Parathyroid adenoma (tissue), 2 donors: ENCODE data around the gene RNF126.

ENCODE experiments used
- H2AFZ ChIP-seq: fragments of 300-600 bp; sonication (generic); one replicate; pipeline ENCODE4 v1.7.0; 2017; ENCODE audit warnings: antibody characterized with exemption, mild to moderate bottlenecking
- H3K27ac ChIP-seq: fragments of 300-600 bp; sonication (generic); one replicate; pipeline ENCODE4 v1.7.0; 2017
- H3K27me3 ChIP-seq: fragments of 300-600 bp; sonication (generic); one replicate; pipeline ENCODE4 v1.7.0; 2017; ENCODE audit warnings: low read length; ENCODE audit not compliant: control insufficient read depth, insufficient read depth
- H3K36me3 ChIP-seq: fragments of 300-600 bp; sonication (generic); one replicate; pipeline ENCODE4 v1.7.0; 2017; ENCODE audit warnings: low read length; ENCODE audit not compliant: control insufficient read depth, insufficient read depth
- H3K4me1 ChIP-seq: fragments of 300-600 bp; sonication (generic); one replicate; pipeline ENCODE4 v1.7.0; 2017; ENCODE audit warnings: control low read depth
- H3K4me2 ChIP-seq: fragments of 300-600 bp; sonication (generic); one replicate; pipeline ENCODE4 v1.7.0; 2017; ENCODE audit warnings: low read length
- H3K4me3 ChIP-seq: fragments of 300-600 bp; sonication (generic); one replicate; pipeline ENCODE4 v1.7.0; 2017; ENCODE audit warnings: low read depth, low read length
- H3K79me2 ChIP-seq: fragments of 300-600 bp; sonication (generic); one replicate; pipeline ENCODE4 v1.7.0; 2017; ENCODE audit warnings: control low read depth
- H3K9ac ChIP-seq: fragments of 300-600 bp; sonication (generic); one replicate; pipeline ENCODE4 v1.7.0; 2017; ENCODE audit warnings: mild to moderate bottlenecking
- H3K9me3 ChIP-seq: fragments of 300-600 bp; sonication (generic); one replicate; pipeline ENCODE4 v1.7.0; 2017; ENCODE audit warnings: low read length; ENCODE audit not compliant: control insufficient read depth
- TF ChIP-seq, protein P1 (sequence below): fragments of 300-600 bp; sonication (generic); IDR thresholded peaks from one replicate; pipeline ENCODE4 v1.7.0; 2017; ENCODE audit warnings: antibody characterized with exemption, mild to moderate bottlenecking
- donor health status: primary hyperparathyroidism.

Gene RNF126

DNA sequence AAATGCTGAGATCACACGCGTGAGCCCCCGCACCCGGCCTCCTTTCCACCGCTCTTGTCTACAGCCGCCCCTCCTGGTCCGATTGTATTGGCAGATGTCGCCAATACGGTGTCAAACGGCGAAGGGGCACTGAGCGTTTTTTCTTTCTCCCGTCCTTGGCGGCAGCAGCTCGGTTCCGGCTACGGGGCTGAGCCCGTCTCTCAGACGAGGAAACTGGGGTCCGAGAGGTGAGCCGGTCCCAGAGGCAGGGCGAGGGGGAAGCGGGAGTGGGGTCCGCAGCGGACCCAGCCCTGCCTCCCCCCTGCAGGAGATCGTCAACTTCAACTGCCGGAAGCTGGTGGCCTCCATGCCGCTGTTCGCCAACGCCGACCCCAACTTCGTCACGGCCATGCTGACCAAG is 50.1 kb downstream of the RNF126 start:
- no peak overlapping the region for H2AFZ ChIP-seq
- TF ChIP-seq, protein P1, sequence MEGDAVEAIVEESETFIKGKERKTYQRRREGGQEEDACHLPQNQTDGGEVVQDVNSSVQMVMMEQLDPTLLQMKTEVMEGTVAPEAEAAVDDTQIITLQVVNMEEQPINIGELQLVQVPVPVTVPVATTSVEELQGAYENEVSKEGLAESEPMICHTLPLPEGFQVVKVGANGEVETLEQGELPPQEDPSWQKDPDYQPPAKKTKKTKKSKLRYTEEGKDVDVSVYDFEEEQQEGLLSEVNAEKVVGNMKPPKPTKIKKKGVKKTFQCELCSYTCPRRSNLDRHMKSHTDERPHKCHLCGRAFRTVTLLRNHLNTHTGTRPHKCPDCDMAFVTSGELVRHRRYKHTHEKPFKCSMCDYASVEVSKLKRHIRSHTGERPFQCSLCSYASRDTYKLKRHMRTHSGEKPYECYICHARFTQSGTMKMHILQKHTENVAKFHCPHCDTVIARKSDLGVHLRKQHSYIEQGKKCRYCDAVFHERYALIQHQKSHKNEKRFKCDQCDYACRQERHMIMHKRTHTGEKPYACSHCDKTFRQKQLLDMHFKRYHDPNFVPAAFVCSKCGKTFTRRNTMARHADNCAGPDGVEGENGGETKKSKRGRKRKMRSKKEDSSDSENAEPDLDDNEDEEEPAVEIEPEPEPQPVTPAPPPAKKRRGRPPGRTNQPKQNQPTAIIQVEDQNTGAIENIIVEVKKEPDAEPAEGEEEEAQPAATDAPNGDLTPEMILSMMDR = no peak
- H3K36me3 ChIP-seq = no peaks in the 10 kb centered on the region
- H3K27me3 ChIP-seq = no peaks in the 10 kb centered on the region
- no peak overlapping the region for H3K4me2 ChIP-seq
- H3K27ac ChIP-seq = no peak overlapping the region
- H3K79me2 ChIP-seq = no peaks in the 10 kb centered on the region
- no peak overlapping the region for H3K9ac ChIP-seq
- no peaks in the 10 kb centered on the region for H3K9me3 ChIP-seq
- no peak overlapping the region for H3K4me3 ChIP-seq
- H3K4me1 ChIP-seq = no peaks in the 10 kb centered on the region

DNA sequence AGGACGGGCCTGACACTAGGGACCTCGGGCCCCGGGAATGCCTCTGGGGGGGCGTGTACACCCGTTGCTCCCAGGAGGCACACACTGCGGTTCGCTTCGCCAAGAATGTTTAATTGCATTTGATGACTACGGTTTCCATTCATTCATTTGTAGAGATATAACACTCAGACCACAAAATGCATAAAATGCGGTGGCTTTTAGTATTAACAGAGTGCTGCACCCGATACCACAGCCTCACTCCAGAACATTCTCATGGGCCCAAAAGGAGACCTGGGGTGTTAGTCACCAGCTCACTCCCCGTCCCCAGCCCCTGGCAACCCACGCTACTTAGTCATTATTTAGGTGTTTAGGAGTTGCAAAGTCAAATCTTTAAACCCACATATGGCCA is 51.5 kb downstream of the RNF126 start:
- H3K36me3 ChIP-seq = no peaks in the 10 kb centered on the region
- no peaks in the 10 kb centered on the region for H3K27me3 ChIP-seq
- H2AFZ ChIP-seq = no peak overlapping the region
- H3K4me2 ChIP-seq = no peak overlapping the region
- no peaks in the 10 kb centered on the region for H3K9me3 ChIP-seq
- no peak overlapping the region for H3K4me3 ChIP-seq
- TF ChIP-seq, protein P1 = no peak
- no peak overlapping the region for H3K27ac ChIP-seq
- H3K9ac ChIP-seq = no peak overlapping the region
- H3K4me1 ChIP-seq = no peaks in the 10 kb centered on the region
- no peaks in the 10 kb centered on the region for H3K79me2 ChIP-seq

DNA sequence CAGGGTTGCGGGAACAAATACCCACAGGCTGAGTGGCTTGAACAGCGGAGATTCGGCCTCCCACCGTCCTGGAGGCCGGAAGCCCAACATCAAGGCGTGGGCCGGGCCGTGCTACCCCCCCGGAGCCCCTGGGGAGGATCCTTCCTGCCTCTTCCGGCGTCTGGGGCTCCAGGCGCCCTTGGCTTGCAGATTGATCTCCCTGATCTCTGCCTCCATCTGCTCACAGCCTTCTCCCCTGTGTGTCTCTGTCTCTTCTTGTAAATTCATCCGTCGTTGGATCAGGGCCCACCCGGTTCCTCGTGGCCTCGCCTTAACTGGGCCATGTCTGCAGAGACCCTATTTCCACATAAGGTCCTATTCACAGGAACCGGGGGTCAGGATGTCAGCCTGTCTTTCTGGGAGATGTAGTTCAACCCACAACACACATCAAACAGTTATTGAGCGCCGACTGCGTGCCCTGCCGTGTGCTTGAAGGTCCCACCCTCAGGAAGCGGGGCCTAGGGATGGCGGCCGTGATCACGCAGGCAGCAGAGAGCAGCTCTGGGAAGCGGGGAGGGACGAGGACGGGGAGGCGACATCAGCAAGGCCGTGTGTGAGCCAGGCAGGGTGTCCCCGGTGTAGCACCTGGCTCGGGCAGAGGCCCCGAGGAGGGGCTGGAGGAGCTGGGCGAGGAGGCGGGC is 52.1 kb downstream of the RNF126 start:
- H3K79me2 ChIP-seq = no peaks in the 10 kb centered on the region

DNA sequence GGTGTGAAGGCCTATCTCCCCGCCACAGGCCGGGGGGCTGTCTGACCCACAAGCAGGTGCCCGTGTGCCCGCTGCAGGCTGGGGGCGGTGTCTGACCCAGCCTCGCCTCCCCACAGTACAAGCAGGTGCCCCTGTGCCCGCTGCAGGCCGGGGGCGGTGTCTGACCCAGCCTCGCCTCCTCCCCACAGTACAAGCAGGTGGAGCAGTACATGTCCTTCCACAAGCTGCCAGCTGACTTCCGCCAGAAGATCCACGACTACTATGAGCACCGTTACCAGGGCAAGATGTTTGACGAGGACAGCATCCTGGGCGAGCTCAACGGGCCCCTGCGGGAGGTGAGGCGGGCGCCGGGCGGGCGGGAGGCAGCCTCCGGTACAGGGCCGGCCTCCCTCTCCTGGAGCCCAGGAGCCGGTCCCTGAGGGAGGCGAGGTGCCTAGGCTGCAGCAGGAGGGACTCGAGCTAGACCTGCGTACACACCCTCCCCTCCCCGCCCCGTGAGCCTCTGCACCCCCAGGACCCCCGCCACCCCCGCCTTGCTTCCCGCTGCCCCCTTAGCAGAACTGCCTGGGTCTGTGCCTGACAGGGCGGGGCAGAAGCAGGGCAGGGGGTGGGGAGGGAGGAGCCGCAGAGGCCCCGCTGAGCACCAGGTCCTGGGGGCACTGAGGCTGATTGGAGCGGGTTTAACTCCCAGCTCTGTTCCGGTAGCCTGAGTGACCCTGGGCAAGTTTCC is 52.8 kb downstream of the RNF126 start:
- Histone ChIP-seq H3K36me3 (no peaks in the 10 kb centered on the region), H3K9ac (no peak overlapping the region), H3K9me3 (no peaks in the 10 kb centered on the region), H3K4me2 (no peak overlapping the region), H3K79me2 (no peaks in the 10 kb centered on the region), H2AFZ (no peak overlapping the region), H3K27me3 (no peaks in the 10 kb centered on the region), H3K4me1 (no peaks in the 10 kb centered on the region), H3K27ac (no peak overlapping the region), H3K4me3 (no peak overlapping the region)
- TF ChIP-seq, protein P1 = no peak

More for the DNA sequence above, 52.1 kb downstream of the RNF126 start:
- Histone ChIP-seq H2AFZ (no peak overlapping the region), H3K27me3 (no peaks in the 10 kb centered on the region), H3K4me2 (no peak overlapping the region), H3K36me3 (no peaks in the 10 kb centered on the region), H3K4me1 (no peaks in the 10 kb centered on the region), H3K27ac (peak overlapping the region; percentile 16), H3K9ac (no peak overlapping the region), H3K9me3 (no peaks in the 10 kb centered on the region), H3K4me3 (no peak overlapping the region)
- TF ChIP-seq, protein P1 = no peak

DNA sequence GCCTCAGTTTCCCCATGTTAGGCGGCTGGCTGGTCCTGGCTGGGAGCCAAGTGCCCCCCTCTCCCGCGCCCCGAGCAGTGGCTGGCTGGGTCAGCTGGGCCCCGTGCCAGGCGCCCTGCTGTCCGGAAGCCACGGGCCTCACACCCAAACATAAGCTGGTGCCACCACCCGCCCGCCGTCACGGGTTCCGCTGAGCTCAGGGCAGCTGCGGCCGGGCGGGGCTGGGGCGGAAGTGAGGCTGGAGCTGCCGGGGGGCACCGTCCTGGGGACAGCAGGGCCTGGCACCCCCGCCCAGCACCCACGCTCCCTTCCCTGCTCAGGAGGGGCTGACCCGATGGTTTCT is 54.0 kb downstream of the RNF126 start:
- no peaks in the 10 kb centered on the region for H3K27me3 ChIP-seq
- TF ChIP-seq, protein P1 = no peak
- H3K4me3 ChIP-seq = no peak overlapping the region
- H3K9ac ChIP-seq = no peak overlapping the region
- no peak overlapping the region for H3K4me2 ChIP-seq
- no peak overlapping the region for H2AFZ ChIP-seq
- no peaks in the 10 kb centered on the region for H3K9me3 ChIP-seq
- H3K79me2 ChIP-seq = no peaks in the 10 kb centered on the region
- H3K27ac ChIP-seq = no peak overlapping the region
- H3K4me1 ChIP-seq = no peaks in the 10 kb centered on the region
- no peaks in the 10 kb centered on the region for H3K36me3 ChIP-seq
